ENCODE measurements around the gene UBE2E2.
A peak's percentile ranks its signal among the peaks of the same experiment; 100 is the strongest.

UBE2E2 gene

DNA sequence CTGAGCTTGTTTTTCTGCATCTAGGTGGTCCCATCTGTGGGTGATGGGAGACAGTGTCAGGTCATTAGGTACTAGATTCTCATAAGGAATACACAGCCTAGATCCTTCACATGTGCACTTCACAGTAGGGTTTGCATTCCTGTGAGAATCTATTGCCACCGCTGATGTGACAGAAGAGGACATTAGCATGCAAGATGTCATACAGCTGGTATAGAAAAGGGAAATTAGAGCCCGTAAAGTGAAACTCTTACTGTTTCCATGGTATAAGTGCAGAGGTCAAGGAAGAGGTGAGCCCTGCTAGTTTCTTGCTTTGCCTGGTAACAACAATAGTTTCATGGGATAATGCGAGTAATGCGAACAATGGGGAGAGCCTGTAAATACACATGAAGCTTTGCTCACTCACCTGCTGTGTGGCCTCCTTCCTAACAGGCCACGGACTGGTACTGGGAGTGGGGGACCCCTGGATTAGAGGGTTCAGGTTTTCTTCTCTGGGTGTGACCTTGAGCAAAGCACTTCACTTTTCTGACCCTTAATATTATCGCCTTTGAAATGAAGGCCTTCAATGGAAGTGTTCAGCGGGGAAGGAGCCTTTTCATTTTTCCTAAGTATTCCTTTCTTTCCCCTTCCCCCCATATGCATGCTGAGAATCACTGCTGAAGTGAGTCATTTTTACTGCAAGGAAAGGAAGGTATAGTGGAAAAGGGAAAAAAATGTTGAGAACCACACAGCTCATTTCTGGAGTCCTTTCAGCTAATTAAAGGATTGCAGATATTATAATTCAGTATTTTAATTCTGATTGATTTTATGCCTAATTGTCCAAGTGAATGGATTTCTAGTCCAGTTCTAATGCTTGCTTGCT is 286.4 kb downstream of the UBE2E2 start:
- peak; percentile 74 for ATAC-seq
- no peak for TF ChIP-seq CSDC2 (CRISPR knock-in tag; IDR thresholded peaks at IDR 0.05)
- TF ChIP-seq, protein P1, sequence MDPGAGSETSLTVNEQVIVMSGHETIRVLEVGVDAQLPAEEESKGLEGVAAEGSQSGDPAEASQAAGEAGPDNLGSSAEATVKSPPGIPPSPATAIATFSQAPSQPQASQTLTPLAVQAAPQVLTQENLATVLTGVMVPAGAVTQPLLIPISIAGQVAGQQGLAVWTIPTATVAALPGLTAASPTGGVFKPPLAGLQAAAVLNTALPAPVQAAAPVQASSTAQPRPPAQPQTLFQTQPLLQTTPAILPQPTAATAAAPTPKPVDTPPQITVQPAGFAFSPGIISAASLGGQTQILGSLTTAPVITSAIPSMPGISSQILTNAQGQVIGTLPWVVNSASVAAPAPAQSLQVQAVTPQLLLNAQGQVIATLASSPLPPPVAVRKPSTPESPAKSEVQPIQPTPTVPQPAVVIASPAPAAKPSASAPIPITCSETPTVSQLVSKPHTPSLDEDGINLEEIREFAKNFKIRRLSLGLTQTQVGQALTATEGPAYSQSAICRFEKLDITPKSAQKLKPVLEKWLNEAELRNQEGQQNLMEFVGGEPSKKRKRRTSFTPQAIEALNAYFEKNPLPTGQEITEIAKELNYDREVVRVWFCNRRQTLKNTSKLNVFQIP (CRISPR knock-in tag; IDR thresholded peaks at IDR 0.05; ENCODE audit: borderline replicate concordance, low read depth) = no peak

DNA sequence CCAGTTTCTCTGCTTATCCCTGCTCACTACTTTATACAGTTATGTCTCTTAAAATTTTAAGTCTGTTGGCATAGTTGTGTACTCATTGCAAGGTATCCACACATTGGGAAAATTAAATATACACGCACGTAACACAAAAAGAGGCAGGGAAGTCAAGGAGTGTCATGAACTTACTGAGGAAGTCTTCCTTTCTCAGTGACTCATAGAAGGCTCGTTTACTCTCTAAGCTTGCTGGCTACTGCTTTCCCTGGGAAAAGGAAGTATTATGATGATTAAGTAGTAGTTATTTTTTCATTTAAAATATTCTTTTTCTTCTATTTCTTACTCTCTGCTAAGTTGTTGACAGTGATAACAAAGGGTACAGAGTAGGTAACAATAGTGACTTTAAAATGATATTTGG is 287.3 kb downstream of the UBE2E2 start:
- no peak for TF ChIP-seq ZC3H10 (CRISPR knock-in tag; IDR thresholded peaks at IDR 0.05)
- TF ChIP-seq ZNF8 (CRISPR knock-in tag; IDR thresholded peaks at IDR 0.05) = no peak
- no peak for TF ChIP-seq GLIS3 (CRISPR knock-in tag; IDR thresholded peaks at IDR 0.05)
- TF ChIP-seq BACH2 (CRISPR knock-in tag; IDR thresholded peaks at IDR 0.05; ENCODE audit: borderline replicate concordance) = no peak
- no peak for TF ChIP-seq ZNF565 (CRISPR knock-in tag; conservative IDR thresholded peaks at IDR 0.05; ENCODE audit: low read depth)
- TF ChIP-seq SNAI2 (CRISPR knock-in tag; IDR thresholded peaks at IDR 0.05) = no peak
- TF ChIP-seq TCF4 (CRISPR knock-in tag; IDR thresholded peaks at IDR 0.05; ENCODE audit: borderline replicate concordance) = no peak
- TF ChIP-seq TOX (CRISPR knock-in tag; IDR thresholded peaks at IDR 0.05; ENCODE audit: borderline replicate concordance) = no peak
- TF ChIP-seq, protein P2, sequence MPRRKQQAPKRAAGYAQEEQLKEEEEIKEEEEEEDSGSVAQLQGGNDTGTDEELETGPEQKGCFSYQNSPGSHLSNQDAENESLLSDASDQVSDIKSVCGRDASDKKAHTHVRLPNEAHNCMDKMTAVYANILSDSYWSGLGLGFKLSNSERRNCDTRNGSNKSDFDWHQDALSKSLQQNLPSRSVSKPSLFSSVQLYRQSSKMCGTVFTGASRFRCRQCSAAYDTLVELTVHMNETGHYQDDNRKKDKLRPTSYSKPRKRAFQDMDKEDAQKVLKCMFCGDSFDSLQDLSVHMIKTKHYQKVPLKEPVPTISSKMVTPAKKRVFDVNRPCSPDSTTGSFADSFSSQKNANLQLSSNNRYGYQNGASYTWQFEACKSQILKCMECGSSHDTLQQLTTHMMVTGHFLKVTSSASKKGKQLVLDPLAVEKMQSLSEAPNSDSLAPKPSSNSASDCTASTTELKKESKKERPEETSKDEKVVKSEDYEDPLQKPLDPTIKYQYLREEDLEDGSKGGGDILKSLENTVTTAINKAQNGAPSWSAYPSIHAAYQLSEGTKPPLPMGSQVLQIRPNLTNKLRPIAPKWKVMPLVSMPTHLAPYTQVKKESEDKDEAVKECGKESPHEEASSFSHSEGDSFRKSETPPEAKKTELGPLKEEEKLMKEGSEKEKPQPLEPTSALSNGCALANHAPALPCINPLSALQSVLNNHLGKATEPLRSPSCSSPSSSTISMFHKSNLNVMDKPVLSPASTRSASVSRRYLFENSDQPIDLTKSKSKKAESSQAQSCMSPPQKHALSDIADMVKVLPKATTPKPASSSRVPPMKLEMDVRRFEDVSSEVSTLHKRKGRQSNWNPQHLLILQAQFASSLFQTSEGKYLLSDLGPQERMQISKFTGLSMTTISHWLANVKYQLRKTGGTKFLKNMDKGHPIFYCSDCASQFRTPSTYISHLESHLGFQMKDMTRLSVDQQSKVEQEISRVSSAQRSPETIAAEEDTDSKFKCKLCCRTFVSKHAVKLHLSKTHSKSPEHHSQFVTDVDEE (CRISPR knock-in tag; IDR thresholded peaks at IDR 0.05) = no peak
- no peak for TF ChIP-seq PPARA (CRISPR knock-in tag; IDR thresholded peaks at IDR 0.05; ENCODE audit: borderline replicate concordance)
- TF ChIP-seq, protein P3, sequence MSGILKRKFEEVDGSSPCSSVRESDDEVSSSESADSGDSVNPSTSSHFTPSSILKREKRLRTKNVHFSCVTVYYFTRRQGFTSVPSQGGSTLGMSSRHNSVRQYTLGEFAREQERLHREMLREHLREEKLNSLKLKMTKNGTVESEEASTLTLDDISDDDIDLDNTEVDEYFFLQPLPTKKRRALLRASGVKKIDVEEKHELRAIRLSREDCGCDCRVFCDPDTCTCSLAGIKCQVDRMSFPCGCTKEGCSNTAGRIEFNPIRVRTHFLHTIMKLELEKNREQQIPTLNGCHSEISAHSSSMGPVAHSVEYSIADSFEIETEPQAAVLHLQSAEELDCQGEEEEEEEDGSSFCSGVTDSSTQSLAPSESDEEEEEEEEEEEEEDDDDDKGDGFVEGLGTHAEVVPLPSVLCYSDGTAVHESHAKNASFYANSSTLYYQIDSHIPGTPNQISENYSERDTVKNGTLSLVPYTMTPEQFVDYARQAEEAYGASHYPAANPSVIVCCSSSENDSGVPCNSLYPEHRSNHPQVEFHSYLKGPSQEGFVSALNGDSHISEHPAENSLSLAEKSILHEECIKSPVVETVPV (CRISPR knock-in tag; IDR thresholded peaks at IDR 0.05) = no peak
- TF ChIP-seq ESRRG (CRISPR knock-in tag; IDR thresholded peaks at IDR 0.05) = no peak
- TF ChIP-seq ZFP30 (CRISPR knock-in tag; IDR thresholded peaks at IDR 0.05) = no peak
- TF ChIP-seq, protein P4, sequence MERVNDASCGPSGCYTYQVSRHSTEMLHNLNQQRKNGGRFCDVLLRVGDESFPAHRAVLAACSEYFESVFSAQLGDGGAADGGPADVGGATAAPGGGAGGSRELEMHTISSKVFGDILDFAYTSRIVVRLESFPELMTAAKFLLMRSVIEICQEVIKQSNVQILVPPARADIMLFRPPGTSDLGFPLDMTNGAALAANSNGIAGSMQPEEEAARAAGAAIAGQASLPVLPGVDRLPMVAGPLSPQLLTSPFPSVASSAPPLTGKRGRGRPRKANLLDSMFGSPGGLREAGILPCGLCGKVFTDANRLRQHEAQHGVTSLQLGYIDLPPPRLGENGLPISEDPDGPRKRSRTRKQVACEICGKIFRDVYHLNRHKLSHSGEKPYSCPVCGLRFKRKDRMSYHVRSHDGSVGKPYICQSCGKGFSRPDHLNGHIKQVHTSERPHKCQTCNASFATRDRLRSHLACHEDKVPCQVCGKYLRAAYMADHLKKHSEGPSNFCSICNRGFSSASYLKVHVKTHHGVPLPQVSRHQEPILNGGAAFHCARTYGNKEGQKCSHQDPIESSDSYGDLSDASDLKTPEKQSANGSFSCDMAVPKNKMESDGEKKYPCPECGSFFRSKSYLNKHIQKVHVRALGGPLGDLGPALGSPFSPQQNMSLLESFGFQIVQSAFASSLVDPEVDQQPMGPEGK (CRISPR knock-in tag; IDR thresholded peaks at IDR 0.05; ENCODE audit: borderline replicate concordance) = no peak
- TF ChIP-seq, protein P5, sequence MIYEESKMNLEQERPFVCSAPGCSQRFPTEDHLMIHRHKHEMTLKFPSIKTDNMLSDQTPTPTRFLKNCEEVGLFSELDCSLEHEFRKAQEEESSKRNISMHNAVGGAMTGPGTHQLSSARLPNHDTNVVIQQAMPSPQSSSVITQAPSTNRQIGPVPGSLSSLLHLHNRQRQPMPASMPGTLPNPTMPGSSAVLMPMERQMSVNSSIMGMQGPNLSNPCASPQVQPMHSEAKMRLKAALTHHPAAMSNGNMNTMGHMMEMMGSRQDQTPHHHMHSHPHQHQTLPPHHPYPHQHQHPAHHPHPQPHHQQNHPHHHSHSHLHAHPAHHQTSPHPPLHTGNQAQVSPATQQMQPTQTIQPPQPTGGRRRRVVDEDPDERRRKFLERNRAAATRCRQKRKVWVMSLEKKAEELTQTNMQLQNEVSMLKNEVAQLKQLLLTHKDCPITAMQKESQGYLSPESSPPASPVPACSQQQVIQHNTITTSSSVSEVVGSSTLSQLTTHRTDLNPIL (CRISPR knock-in tag; IDR thresholded peaks at IDR 0.05; ENCODE audit: low read depth) = no peak
- TF ChIP-seq ZNF70 (CRISPR knock-in tag; IDR thresholded peaks at IDR 0.05) = no peak
- no peak for TF ChIP-seq CSDC2 (CRISPR knock-in tag; IDR thresholded peaks at IDR 0.05)
- no peak for TF ChIP-seq ARNTL (CRISPR knock-in tag; IDR thresholded peaks at IDR 0.05; ENCODE audit: borderline replicate concordance, low read depth)

DNA sequence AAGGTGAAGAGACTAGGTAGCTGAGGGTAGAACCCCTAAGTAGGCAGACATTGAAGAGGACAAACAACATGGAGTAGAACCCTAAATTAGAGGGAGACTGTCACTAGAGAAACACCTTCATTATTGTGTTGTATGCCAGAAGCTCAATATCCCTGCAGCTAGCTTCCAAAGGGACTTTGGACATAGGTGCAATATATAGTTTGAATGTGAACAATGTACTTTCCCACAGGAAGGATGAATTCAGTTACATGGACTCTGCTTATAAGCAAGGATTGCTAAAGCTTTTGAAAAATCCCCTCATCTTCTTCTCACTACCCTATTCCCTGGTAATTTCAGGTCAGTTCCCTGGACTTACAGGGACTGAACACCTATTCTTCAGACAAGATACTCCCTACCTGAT is 288.9 kb downstream of the UBE2E2 start:
- ATAC-seq = no peak
- TF ChIP-seq, protein P4 (CRISPR knock-in tag; IDR thresholded peaks at IDR 0.05; ENCODE audit: borderline replicate concordance) = no peak
- TF ChIP-seq BACH2 (CRISPR knock-in tag; IDR thresholded peaks at IDR 0.05; ENCODE audit: borderline replicate concordance) = no peak
- TF ChIP-seq ZFP3 (CRISPR knock-in tag; IDR thresholded peaks at IDR 0.05) = no peak

More for the DNA sequence above, 287.3 kb downstream of the UBE2E2 start:
- ATAC-seq = peak; percentile 91
